AML-193 (cell line): Measurements from ENCODE around the gene C1QA.
A peak's percentile ranks its signal among the peaks of the same experiment; 100 is the strongest.

Experiments
- DNase-seq, 2 experiments: peaks; one replicate each; lab custom pipeline; 2025; lab: John Stamatoyannopoulos, UW

The C1QA gene

GRCh38 chr1:22612671-22613571, 23.5 kb upstream of the C1QA start:
- no peak for DNase-seq

- no peak for DNase-seq
These were observed 22.9 kb upstream of the C1QA start for GRCh38 chr1:22613572-22613918.

GRCh38 chr1:22613951-22614350, 22.5 kb upstream of the C1QA start:
- DNase-seq = no peak

- no peak for DNase-seq
These were observed 20.5 kb upstream of the C1QA start for GRCh38 chr1:22615886-22616285.

GRCh38 chr1:22616571-22616970, 19.9 kb upstream of the C1QA start:
- no peak for DNase-seq

- no peak for DNase-seq
These were observed 18.4 kb upstream of the C1QA start for GRCh38 chr1:22618056-22618455.

DNA sequence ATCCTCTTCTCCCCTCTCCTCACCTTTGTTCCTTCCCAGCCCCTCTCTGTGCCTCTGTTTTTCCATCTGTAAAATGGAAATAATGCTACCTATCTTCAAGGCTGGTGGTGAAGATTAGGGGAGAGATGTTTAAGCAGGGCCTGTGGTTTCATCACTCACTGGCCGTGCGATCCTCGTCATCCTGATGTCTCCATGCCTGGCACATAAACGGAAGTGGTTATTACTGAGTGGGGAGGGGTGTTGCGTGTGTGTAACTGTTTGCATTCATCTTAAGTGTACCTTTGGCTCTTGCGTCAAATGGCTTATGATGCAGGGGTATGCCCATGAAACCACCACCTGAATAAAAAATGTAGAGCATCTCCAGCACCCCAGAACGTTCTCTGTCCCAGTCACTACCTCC, 17.2 kb upstream of the C1QA start:
- DNase-seq = peak; percentile 55 to 61

GRCh38 chr1:22619798-22620197, 16.6 kb upstream of the C1QA start:
- no peak for DNase-seq

- DNase-seq = no peak
These were observed 14.7 kb upstream of the C1QA start for GRCh38 chr1:22621761-22622160.

DNA sequence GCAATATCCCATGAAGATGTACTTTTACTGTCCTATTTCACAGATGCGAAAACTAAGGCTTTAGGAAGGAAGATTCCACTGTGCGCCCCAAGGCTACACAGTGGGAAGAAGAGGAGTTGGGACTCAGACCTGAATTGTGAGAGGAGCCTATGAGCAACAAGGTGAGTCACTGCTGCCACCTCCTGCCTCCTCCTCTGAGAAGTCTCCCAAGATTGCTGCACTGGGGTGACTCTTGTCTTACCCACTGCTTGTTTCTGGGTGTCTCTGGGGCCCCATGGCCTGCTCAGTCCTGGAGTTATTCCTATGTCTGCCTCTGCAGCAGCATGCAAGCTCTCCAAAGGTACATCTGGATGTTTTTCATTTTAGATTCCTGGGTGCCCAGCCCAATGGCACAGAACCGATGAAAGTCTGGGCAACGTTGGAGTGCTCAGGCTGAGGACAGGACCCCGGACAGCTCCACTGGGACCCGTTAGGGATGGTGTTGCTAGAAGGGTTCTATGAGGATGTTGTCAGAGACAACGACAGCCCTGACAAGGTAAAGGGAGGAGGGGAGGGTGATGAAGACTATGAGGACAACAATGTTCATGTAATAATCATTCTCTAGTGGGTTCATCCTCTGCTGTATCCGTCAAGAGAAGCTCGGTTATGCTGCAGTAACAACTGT, 11.0 kb upstream of the C1QA start:
- no peak for DNase-seq

DNA sequence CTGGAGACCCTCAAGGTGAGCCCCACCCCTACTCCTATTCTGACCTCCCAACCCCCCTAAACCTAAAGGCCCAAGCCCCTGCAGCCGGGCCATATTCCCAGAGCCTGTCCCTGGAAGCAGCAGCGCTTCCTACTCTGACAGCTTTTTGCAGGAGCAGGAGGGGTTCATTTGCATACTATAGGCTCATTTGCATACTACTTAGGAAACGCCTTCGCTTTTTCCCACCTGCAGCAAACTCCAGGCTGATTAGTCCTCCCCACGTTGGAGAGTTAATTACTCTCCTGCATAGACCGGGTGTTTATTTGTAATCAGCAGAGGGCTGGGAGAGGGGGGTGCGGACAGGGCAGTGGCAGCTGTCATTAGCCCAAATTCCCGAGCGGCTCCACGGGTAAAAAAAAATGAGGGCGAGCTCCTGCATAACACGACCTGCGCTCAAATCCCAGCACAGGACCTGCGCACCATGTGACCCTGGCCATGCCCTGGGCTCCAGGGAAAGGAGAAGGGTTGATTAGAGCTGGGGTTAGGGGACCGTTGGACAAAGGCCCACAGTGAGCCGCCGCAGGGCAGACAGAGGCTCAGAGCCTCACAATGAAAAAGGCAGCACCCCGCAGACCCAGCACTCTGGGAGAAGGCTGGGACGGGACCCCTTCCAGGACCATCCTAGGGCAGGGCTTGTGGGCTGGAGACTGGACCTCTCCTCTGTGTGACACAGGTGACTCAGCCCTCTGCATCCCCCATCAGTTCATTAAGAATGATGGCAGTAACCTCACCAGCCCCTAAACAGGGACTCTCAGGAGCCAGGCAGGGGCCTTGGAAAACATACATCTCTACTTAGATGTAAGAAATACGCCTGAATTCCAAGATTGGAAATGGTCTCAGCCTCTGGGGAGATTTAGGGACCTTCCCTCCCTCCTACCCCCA, 9.9 kb upstream of the C1QA start:
- no peak for DNase-seq

- DNase-seq = no peak
These were observed 9.1 kb upstream of the C1QA start for GRCh38 chr1:22627331-22627730.

- DNase-seq = no peak
These were observed 7.6 kb upstream of the C1QA start for GRCh38 chr1:22628698-22629444.

DNA sequence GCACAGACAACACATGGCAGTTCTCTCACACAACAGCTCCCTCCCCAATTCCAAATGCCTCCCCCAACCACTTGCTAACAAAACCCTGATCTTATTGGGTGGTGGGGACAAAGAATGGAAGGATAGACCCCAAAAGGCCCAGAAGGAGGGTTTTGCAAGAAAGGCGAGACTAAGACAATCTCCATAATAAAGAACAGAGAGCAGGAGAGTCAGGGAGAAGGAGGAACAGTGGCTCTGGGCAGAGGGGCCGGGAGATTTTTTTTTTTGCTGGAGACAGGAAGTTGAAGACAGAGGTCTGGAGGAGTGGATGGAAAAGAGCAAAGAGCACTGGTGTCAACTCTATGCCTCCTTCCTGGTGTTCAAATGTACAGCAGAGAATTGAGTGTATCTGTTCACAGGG, 6.5 kb upstream of the C1QA start:
- no peak for DNase-seq

- DNase-seq = no peak
These were observed 2.5 kb upstream of the C1QA start for GRCh38 chr1:22633697-22634463.

DNA sequence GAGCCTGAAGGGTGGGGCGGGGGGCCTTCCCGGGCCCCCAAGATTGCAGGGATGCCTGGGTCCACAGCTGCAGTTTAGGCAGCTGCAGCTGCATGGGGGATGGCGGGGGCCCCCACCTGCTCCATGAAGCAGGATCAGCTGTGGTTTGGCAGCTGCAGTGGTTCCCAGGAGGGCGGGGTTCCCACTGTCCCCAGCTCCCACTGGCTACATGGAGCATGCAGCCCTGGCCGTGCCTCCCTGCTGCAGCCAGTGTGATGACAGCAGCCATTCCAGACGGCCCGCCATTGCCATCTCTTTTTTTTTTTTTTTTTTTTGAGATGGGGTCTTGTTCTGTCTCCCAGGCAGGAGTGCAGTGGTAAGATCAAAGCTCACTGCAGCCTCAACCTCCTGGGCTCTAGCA, 992 bp upstream of the C1QA start:
- DNase-seq = no peak

GRCh38 chr1:22636927-22637326, 499 bp downstream of the C1QA start:
- DNase-seq = no peak

DNA sequence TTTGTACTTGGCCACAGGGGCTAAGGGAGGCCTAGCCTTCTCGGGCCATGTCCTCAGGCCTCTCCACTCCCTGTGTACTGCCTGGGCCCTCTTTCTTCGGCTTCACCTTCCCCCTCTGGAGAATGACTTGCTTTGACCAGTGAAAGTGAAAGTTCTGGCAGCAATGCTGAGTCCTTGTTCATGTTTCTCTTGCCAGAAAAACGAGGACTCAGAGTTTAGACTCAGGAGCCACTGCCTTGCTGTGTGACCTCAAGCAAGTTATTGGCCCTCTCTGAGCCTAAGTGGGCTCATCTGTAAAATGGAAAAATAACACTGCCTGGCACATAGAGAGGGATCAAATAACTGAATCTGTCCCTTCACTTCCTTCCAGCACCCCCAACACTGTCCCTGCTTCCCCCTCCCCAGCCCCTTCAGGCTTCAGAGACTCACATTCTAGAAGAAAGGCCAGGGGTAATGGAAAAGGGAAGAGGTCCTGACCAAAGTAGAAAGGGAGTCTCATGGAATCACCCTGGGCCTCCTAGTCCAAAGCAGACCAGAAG, 1.5 kb downstream of the C1QA start:
- DNase-seq = no peak

DNA sequence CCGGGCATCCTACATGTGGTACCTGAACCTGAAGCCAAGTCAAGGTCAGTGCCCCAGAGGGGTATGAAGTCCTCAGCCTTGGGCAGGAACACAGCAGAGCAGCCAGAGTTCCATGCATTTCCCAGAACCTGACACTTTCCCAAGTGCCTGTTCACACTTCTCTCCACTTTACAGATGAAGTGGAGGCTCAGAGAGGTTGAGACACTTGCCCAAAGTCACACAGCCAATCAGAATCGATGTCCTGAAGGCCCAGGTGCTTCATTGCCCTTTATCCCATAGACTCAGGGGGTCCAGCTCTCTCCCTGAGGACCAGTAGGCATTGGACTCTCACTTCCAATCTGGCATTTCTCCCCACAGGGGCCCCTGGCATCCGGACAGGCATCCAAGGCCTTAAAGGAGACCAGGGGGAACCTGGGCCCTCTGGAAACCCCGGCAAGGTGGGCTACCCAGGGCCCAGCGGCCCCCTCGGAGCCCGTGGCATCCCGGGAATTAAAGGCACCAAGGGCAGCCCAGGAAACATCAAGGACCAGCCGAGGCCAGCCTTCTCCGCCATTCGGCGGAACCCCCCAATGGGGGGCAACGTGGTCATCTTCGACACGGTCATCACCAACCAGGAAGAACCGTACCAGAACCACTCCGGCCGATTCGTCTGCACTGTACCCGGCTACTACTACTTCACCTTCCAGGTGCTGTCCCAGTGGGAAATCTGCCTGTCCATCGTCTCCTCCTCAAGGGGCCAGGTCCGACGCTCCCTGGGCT, 2.2 kb downstream of the C1QA start:
- DNase-seq = no peak

DNA sequence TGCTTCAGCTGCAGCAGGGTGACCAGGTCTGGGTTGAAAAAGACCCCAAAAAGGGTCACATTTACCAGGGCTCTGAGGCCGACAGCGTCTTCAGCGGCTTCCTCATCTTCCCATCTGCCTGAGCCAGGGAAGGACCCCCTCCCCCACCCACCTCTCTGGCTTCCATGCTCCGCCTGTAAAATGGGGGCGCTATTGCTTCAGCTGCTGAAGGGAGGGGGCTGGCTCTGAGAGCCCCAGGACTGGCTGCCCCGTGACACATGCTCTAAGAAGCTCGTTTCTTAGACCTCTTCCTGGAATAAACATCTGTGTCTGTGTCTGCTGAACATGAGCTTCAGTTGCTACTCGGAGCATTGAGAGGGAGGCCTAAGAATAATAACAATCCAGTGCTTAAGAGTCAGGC, 2.9 kb downstream of the C1QA start:
- DNase-seq = no peak
